Thoracic aorta (tissue), 2 donors: ENCODE data around the gene MYRIP. TPM values are rescaled to one million over a fixed set of nuclear protein-coding genes. Genes with fewer than 3 reads are reported as not detected.

Experiments
- ATAC-seq: fragments of 150-250 bp; one replicate; pipeline ENCODE4 v1.8.0; 2017; ENCODE audit warnings: low read depth; ENCODE audit not compliant: insufficient number of reproducible peaks, low FRiP score
- DNase-seq: peaks from one replicate; pipeline ENCODE4 v3.0.0-alpha.2; 2020; ENCODE audit warnings: low spot score
- H3K27ac ChIP-seq, 2 donors: fragments of 200-600 bp; sonication (generic); 1 replicate in 1 of 2; 2 replicates in 1 of 2; pipeline ENCODE4 v1.5.1; 2016; ENCODE audit warnings: mild to moderate bottlenecking in 2 of 2, moderate library complexity in 2 of 2
- H3K27me3 ChIP-seq: fragments of 200-600 bp; sonication (generic); replicated peaks from 2 replicates; pipeline ENCODE4 v1.6.0; 2016; ENCODE audit warnings: mild to moderate bottlenecking; ENCODE audit not compliant: insufficient read depth
- H3K36me3 ChIP-seq: fragments of 200-600 bp; sonication (generic); one replicate; pipeline ENCODE4 v1.5.1; 2016
- H3K4me1 ChIP-seq, 2 donors: fragments of 200-600 bp; sonication (generic); 1 replicate in 1 of 2; 2 replicates in 1 of 2; pipeline versions ENCODE4 v1.5.1 to v1.6.0; 2016; ENCODE audit warnings: low read depth in 2 of 2, mild to moderate bottlenecking in 1 of 2; ENCODE audit not compliant: control insufficient read depth in 1 of 2
- H3K4me3 ChIP-seq: fragments of 200-600 bp; sonication (generic); 2 replicates; pipeline ENCODE4 v1.5.1; 2016; ENCODE audit warnings: mild to moderate bottlenecking
- H3K9me3 ChIP-seq: fragments of 200-600 bp; sonication (generic); 2 replicates; pipeline ENCODE4 v1.5.1; 2016
- total RNA-seq, 2 donors: library from RNA; depleted of rRNA; stranded (reverse); fragments of >200 nt; gene quantifications; one replicate each; pipeline versions ENCODE4 v1.1.0 to v1.2.3, GENCODE V29; 2016
- TF ChIP-seq, protein P1 (sequence below): fragments of 200-600 bp; sonication (generic); IDR thresholded peaks from one replicate; pipeline ENCODE4 v1.5.1; 2019; ENCODE audit warnings: antibody characterized with exemption

Gene MYRIP
- total RNA-seq, 2 donors from 2014 or later, result 1.5 to 5.1 TPM

DNA sequence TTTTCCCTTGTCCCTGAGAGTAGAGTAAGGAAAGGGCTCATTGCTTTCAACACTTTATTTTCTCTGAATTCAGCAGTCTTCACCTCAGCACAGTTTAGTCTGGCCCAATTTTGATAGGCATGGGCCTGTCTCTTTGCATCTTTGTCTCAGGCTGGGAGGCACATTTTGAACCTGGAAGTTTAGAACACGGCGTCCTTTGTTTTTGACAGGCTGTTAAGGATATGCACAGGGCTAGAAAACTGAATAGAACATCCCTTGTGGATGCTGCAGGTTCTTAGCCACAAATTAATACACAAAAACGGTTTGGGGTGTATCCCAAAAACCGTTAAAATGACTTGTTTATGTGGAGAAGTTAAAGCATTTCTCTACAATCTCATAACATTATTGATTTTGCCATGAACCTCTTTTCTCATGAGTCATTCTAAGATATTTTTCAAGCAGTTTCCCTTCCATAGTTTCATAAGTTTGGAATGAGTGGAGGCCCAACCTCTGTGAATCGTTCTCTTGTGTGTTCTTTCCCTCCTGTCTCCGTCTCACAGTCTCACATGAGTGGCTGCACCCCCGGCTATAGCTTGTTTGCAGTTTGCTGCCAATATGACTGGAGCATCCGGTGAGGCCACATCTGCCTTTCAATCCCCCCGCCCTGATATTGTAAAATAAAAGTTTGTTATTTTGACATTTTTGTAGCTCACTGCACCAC, 307.2 kb downstream of the MYRIP start:
- no peak for ATAC-seq
- Histone ChIP-seq H3K4me1 (peaks cover 0 to 5% of the 10 kb centered on the region in 2 donors), H3K36me3 (no peaks in the 10 kb centered on the region), H3K4me3 (no peak overlapping the region), H3K27ac (peak overlapping the region in 1 of 2 donors; percentile 6), H3K27me3 (no peaks in the 10 kb centered on the region), H3K9me3 (no peaks in the 10 kb centered on the region)
- TF ChIP-seq, protein P1, sequence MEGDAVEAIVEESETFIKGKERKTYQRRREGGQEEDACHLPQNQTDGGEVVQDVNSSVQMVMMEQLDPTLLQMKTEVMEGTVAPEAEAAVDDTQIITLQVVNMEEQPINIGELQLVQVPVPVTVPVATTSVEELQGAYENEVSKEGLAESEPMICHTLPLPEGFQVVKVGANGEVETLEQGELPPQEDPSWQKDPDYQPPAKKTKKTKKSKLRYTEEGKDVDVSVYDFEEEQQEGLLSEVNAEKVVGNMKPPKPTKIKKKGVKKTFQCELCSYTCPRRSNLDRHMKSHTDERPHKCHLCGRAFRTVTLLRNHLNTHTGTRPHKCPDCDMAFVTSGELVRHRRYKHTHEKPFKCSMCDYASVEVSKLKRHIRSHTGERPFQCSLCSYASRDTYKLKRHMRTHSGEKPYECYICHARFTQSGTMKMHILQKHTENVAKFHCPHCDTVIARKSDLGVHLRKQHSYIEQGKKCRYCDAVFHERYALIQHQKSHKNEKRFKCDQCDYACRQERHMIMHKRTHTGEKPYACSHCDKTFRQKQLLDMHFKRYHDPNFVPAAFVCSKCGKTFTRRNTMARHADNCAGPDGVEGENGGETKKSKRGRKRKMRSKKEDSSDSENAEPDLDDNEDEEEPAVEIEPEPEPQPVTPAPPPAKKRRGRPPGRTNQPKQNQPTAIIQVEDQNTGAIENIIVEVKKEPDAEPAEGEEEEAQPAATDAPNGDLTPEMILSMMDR, result no peak
- DNase-seq, result no peak

DNA sequence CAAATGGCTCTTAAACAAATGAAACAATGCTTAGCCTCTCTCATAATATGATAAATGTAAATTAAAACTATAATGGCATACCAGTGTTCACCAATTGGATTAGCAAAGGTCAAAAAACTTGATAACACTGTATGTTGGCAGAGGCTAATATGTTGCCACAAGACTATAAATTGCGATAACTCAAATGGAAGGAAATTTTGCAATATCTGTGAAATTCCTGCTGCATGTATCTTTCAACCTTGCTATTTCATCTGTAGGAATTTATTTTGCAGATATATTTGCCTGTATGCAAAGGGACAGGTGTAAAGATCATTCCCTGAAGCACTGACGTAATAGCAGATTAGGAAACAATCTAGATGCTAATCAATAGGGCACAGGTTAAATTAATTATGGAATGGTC, 308.7 kb downstream of the MYRIP start:
- H3K27ac ChIP-seq, result no peak overlapping the region
- DNase-seq, result no peak
- TF ChIP-seq, protein P1, result no peak
- H3K4me1 ChIP-seq, result peaks cover 0 to 5% of the 10 kb centered on the region in 2 donors
- H3K9me3 ChIP-seq, result no peaks in the 10 kb centered on the region
- ATAC-seq, result no peak
- no peaks in the 10 kb centered on the region for H3K27me3 ChIP-seq
- no peak overlapping the region for H3K4me3 ChIP-seq
- H3K36me3 ChIP-seq, result no peaks in the 10 kb centered on the region

DNA sequence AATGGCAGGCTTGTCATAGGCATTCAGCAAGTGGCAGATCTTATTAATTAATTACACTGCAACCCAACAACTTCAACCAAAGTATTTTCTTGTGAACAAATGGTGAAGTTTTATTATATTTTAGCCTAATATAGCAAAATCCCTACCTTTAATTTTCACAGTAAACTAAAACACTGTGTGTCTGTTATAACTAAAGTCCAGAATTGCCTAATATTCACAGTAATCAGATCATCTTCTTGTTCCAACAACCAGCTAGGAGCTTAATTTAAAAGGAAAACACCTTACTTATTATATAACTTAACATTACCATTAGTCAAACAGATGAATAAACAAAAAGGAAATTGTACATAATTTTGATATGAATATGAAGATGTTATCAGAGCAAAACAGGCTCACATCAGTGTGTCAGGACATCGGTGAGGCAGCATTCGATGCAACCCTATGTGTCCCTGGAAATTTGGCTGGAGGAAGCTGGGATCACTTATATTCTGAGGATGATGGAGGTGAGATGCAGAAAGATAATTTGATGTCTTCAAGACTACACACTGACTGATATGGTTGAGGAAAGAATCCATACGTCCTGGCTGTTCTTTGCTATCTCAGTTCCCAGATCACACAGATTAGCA, 310.8 kb downstream of the MYRIP start:
- Histone ChIP-seq H3K9me3 (no peaks in the 10 kb centered on the region), H3K36me3 (no peaks in the 10 kb centered on the region), H3K4me1 (peaks cover 0 to 5% of the 10 kb centered on the region in 2 donors), H3K4me3 (no peak overlapping the region), H3K27me3 (no peaks in the 10 kb centered on the region), H3K27ac (no peak overlapping the region)
- no peak for DNase-seq
- TF ChIP-seq, protein P1, result no peak
- no peak for ATAC-seq

DNA sequence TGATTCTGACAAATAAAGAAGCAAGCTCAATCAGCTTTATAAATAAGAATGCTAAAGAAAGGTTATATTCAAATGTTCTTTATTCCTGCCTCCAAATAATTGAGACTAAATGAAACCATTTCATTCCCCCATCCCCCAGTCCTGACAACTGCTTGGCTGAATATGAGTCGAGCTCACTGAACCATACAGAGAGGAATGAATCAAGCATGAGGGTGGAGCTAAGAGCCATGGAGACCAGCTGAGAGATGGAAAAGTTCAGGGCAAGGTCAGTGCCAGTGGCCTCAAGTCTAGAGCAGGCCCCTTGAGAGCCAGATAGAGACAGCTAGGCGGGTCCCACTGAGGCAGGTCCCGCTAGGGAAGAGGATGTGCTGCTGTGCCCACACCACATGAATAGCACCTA, 311.4 kb downstream of the MYRIP start:
- no peak for ATAC-seq
- no peaks in the 10 kb centered on the region for H3K36me3 ChIP-seq
- H3K27ac ChIP-seq, result no peak overlapping the region
- H3K27me3 ChIP-seq, result no peaks in the 10 kb centered on the region
- TF ChIP-seq, protein P1, result no peak
- DNase-seq, result no peak
- no peaks in the 10 kb centered on the region for H3K9me3 ChIP-seq
- peaks cover 0 to 5% of the 10 kb centered on the region in 2 donors for H3K4me1 ChIP-seq
- no peak overlapping the region for H3K4me3 ChIP-seq

DNA sequence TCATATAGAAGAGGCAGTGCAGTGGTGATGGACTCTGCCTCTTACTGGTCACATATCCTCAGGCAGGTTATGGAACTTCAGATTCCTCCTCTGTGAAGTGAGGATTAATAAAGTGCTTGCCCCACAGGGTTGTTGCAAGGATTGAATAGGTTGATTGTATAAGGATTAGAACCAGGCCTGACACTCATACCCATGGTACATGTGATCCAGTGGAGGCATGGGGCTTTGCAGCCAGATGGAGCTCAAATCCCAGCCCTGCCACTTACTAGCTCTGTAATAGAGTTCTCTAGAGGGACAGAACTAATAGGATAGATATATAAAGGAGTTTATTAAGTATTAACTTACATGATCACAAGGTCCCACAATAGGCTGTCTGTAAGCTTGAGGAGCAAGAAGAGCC, 315.5 kb downstream of the MYRIP start:
- no peak for ATAC-seq
- Histone ChIP-seq H3K4me1 (peaks cover 4 to 19% of the 10 kb centered on the region in 2 donors), H3K27ac (no peak overlapping the region), H3K9me3 (no peaks in the 10 kb centered on the region), H3K4me3 (no peak overlapping the region), H3K27me3 (no peaks in the 10 kb centered on the region), H3K36me3 (no peaks in the 10 kb centered on the region)
- DNase-seq, result no peak
- TF ChIP-seq, protein P1, result no peak
